Large intestine (tissue), 3 donors: ENCODE data around the gene MSRB2. TPM values are rescaled to one million over a fixed set of nuclear protein-coding genes. Genes with fewer than 3 reads are reported as not detected.
A peak's percentile ranks its signal among the peaks of the same experiment; 100 is the strongest.

ENCODE experiments used
- DNase-seq, 2 donors: peaks; one replicate each; pipeline versions ENCODE4 v3.0.0 to v3.0.0-alpha.2; 2013
- H3K27ac ChIP-seq: one replicate; pipeline ENCODE4 v1.5.1; 2013; ENCODE audit warnings: low read length
- H3K27me3 ChIP-seq: 2 replicates; pipeline ENCODE4 v1.6.1; 2013; ENCODE audit warnings: low read length; ENCODE audit not compliant: control insufficient read depth, insufficient read depth
- H3K36me3 ChIP-seq: 2 replicates; pipeline ENCODE4 v1.6.1; 2013; ENCODE audit warnings: low read length; ENCODE audit not compliant: control insufficient read depth, insufficient read depth
- H3K4me1 ChIP-seq: one replicate; pipeline ENCODE4 v1.6.1; 2013; ENCODE audit warnings: low read length; ENCODE audit not compliant: control insufficient read depth, insufficient read depth
- H3K4me3 ChIP-seq: one replicate; pipeline ENCODE4 v1.5.1; 2013; ENCODE audit warnings: low read length
- H3K9me3 ChIP-seq: one replicate; pipeline ENCODE4 v1.6.1; 2013; ENCODE audit warnings: mild to moderate bottlenecking, low read depth, low read length, moderate library complexity; ENCODE audit not compliant: control insufficient read depth
- WGBS: methylation state at CpG from one replicate; pipeline ENCODE4 v1.1.5; 2013; ENCODE audit warnings: low lambda C conversion rate; ENCODE audit not compliant: insufficient coverage; 5-methylcytosine and 5-hydroxymethylcytosine counted together
- polyA plus RNA-seq: library from polyadenylated mRNA; unstranded; fragments of 120-200 nt; gene quantifications from one replicate; pipeline ENCODE4 v1.2.1, GENCODE V29; 2013

The MSRB2 gene
- polyA plus RNA-seq, 1 donor, result 37.9 TPM

- Histone ChIP-seq H3K4me1 (no peaks in the 10 kb centered on the region), H3K9me3 (peaks cover 4% of the 10 kb centered on the region), H3K36me3 (no peaks in the 10 kb centered on the region), H3K27ac (no peak overlapping the region), H3K4me3 (no peak overlapping the region), H3K27me3 (peaks cover 16% of the 10 kb centered on the region)
- no peak for DNase-seq
- WGBS, result no CpG with 5 or more reads among the region's 4 CpGs
Observed at GRCh38 chr10:23081891-23082290, 13.5 kb upstream of the MSRB2 start.

GRCh38 chr10:23088609-23089008 lies 6.8 kb upstream of the MSRB2 start:
- Histone ChIP-seq H3K4me1 (no peaks in the 10 kb centered on the region), H3K27me3 (no peaks in the 10 kb centered on the region), H3K9me3 (peaks cover 4% of the 10 kb centered on the region), H3K36me3 (no peaks in the 10 kb centered on the region), H3K4me3 (no peak overlapping the region), H3K27ac (no peak overlapping the region)
- DNase-seq, result no peak

DNA sequence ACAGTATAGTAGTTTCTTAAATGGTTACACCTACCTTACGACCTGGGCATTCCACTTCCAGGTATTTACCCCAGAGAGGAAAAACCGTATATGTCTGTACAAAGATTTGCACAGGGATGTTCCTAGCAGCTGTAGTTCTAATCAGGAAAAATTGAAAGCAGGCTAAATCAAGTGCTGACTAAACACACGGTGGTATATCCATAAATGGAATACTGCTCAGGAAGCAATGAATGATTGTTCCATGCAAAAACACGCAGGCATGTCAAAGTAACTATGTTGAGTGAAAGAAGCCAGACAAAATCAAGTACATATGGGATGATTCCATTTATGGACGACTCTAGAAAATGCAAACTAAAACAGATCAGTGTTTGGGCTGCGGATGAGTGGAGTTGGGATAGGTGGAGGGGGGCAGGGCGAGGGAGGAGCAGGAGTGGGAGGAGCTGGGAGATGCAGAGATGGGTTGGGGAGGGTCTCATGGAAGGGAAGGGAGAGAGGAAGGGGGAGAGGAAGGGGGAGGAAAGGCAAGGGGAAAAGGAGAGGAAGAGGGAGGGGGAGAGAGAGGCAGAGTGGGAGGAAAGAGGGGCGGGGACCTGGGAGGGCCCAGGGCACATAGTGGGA lies 484 bp upstream of the MSRB2 start:
- Histone ChIP-seq H3K27me3 (no peaks in the 10 kb centered on the region), H3K36me3 (no peaks in the 10 kb centered on the region), H3K9me3 (no peaks in the 10 kb centered on the region), H3K27ac (no peak overlapping the region), H3K4me3 (no peak overlapping the region), H3K4me1 (peaks cover 6% of the 10 kb centered on the region)
- DNase-seq, result no peak
- 60% methylated on average over 1 of the region's 8 CpGs for WGBS

- H3K4me3 ChIP-seq, result peak overlapping the region; percentile 86
- H3K9me3 ChIP-seq, result no peaks in the 10 kb centered on the region
- peak; percentile 35 to 80 for DNase-seq
- no peaks in the 10 kb centered on the region for H3K36me3 ChIP-seq
- WGBS, result no CpG with 5 or more reads among the region's 21 CpGs
- peak overlapping the region; percentile 85 for H3K27ac ChIP-seq
- no peaks in the 10 kb centered on the region for H3K27me3 ChIP-seq
- H3K4me1 ChIP-seq, result peaks cover 14% of the 10 kb centered on the region
Observed at GRCh38 chr10:23095966-23096801, 805 bp downstream of the MSRB2 start.

DNA sequence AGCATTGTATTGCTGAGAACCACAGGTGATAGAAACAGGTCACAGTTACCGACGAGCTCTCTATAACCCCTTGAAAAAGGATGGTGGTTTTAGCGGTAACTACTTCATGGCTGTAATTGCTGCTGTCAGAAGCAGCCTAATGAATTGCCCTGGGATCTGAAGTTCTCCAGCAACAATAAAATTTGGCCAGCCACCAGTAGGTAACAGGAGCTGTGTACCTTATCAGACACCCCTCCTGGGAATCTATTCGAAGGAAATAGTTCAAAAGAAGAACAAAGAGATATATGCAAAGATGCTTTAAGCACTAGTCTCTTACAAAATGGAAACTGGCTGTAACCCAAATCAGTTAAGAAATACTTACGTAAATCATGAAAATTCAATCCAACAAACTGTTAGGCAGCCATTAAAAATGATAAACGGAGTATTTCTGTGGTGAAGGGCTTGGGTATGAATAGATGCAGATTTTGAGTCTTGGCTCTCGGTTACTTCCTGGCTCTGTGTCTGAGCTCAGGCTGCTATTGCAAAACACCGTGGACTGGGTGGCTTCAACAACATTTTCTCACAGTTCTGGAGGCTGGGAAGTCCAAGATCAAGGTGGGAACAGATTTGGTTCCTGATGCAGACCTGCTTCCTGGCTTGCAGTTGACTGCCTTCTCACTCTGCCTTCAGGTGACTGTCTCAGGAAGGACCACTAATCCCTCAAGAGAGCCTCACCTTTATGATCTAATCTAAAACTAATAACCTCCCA lies 1.6 kb downstream of the MSRB2 start:
- 92% methylated on average over 2 of the region's 8 CpGs for WGBS
- H3K27me3 ChIP-seq, result no peaks in the 10 kb centered on the region
- DNase-seq, result peak in 1 of 2 donors; percentile 18
- H3K36me3 ChIP-seq, result no peaks in the 10 kb centered on the region
- H3K4me1 ChIP-seq, result peaks cover 14% of the 10 kb centered on the region
- H3K9me3 ChIP-seq, result no peaks in the 10 kb centered on the region
- no peak overlapping the region for H3K27ac ChIP-seq
- peak overlapping the region; percentile 86 for H3K4me3 ChIP-seq

- H3K36me3 ChIP-seq, result peaks cover 2% of the 10 kb centered on the region
- H3K27me3 ChIP-seq, result no peaks in the 10 kb centered on the region
- DNase-seq, result no peak
- WGBS, result 100% methylated on average over 1 of the region's 3 CpGs
- no peaks in the 10 kb centered on the region for H3K9me3 ChIP-seq
- H3K4me1 ChIP-seq, result peaks cover 14% of the 10 kb centered on the region
- no peak overlapping the region for H3K27ac ChIP-seq
- H3K4me3 ChIP-seq, result no peak overlapping the region
Observed at GRCh38 chr10:23099079-23099478, 3.7 kb downstream of the MSRB2 start.

DNA sequence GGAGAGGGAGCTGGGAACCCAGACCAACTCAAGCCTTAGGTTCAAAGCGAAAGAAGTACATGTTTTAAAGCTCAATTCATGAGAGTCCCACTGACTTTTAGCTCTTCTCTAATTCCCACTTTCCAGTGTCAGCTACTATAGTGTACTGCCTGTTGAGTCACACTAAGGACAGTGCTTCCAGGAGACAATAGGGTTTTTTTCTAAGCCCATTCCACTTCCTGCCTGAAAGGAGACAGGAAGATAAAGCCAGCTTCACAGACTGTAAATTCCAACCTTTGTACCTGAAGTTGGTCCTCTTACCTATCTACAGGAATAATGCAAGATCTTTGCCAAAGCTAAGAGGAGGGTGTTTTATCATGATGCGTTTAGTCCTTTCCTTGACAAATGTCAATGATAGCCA lies 4.4 kb downstream of the MSRB2 start:
- peak; percentile 68 to 90 for DNase-seq
- no peaks in the 10 kb centered on the region for H3K9me3 ChIP-seq
- WGBS, result no CpG with 5 or more reads among the region's 2 CpGs
- H3K27me3 ChIP-seq, result no peaks in the 10 kb centered on the region
- H3K4me3 ChIP-seq, result no peak overlapping the region
- H3K4me1 ChIP-seq, result peaks cover 14% of the 10 kb centered on the region
- H3K27ac ChIP-seq, result peak overlapping the region; percentile 33
- H3K36me3 ChIP-seq, result peaks cover 10% of the 10 kb centered on the region

- H3K27me3 ChIP-seq, result no peaks in the 10 kb centered on the region
- H3K36me3 ChIP-seq, result peaks cover 16% of the 10 kb centered on the region
- WGBS, result 100% methylated on average over 1 of the region's 6 CpGs
- no peaks in the 10 kb centered on the region for H3K9me3 ChIP-seq
- peak overlapping the region; percentile 22 for H3K27ac ChIP-seq
- H3K4me1 ChIP-seq, result peaks cover 14% of the 10 kb centered on the region
- H3K4me3 ChIP-seq, result no peak overlapping the region
- no peak for DNase-seq
Observed at GRCh38 chr10:23100331-23101030, 5.1 kb downstream of the MSRB2 start.

GRCh38 chr10:23106331-23107072 lies 11.1 kb downstream of the MSRB2 start:
- 100% methylated on average over 2 of the region's 10 CpGs for WGBS
- no peak overlapping the region for H3K4me3 ChIP-seq

More at GRCh38 chr10:23106331-23107072, 11.1 kb downstream of the MSRB2 start:
- DNase-seq, result no peak
- no peaks in the 10 kb centered on the region for H3K27me3 ChIP-seq
- no peaks in the 10 kb centered on the region for H3K9me3 ChIP-seq
- no peaks in the 10 kb centered on the region for H3K4me1 ChIP-seq
- peaks cover 60% of the 10 kb centered on the region for H3K36me3 ChIP-seq
- no peak overlapping the region for H3K27ac ChIP-seq
